Uterus (tissue), 4 donors: ENCODE data around the gene HIVEP1. TPM values are rescaled to one million over a fixed set of nuclear protein-coding genes. Genes with fewer than 3 reads are reported as not detected.
A peak's percentile ranks its signal among the peaks of the same experiment; 100 is the strongest.

Experiments
- DNase-seq, 2 donors: peaks; one replicate each; pipeline ENCODE4 v3.0.0-alpha.2; 2019 to 2020
- H3K27ac ChIP-seq, 2 donors: fragments of 200-600 bp; sonication (generic); 1 replicate in 1 of 2; 2 replicates in 1 of 2; pipeline ENCODE4 v1.5.1; 2016 to 2018
- H3K27me3 ChIP-seq, 2 donors: fragments of 200-600 bp; sonication (generic); one replicate each; pipeline ENCODE4 v1.5.1; 2018 to 2019; ENCODE audit warnings: control low read depth in 1 of 2
- H3K36me3 ChIP-seq, 2 donors: fragments of 200-600 bp; sonication (generic); one replicate each; pipeline ENCODE4 v1.5.1; 2019; ENCODE audit warnings: control low read depth in 1 of 2
- H3K4me1 ChIP-seq, 2 donors: fragments of 200-600 bp; sonication (generic); one replicate each; pipeline ENCODE4 v1.5.1; 2018 to 2019; ENCODE audit warnings: control low read depth in 1 of 2
- H3K4me3 ChIP-seq, 2 donors: fragments of 200-600 bp; sonication (generic); 1 replicate in 1 of 2; 2 replicates in 1 of 2; pipeline ENCODE4 v1.5.1; 2018 to 2019; ENCODE audit warnings: mild to moderate bottlenecking in 1 of 2
- H3K9me3 ChIP-seq, 2 donors: fragments of 200-600 bp; sonication (generic); one replicate each; pipeline ENCODE4 v1.5.1; 2019; ENCODE audit warnings: control low read depth in 1 of 2
- CTCF ChIP-seq, 4 experiments: fragments of 200-600 bp in 2 of 4; fragments of 450-650 bp in 2 of 4; sonication (generic) in 2 of 4; IDR thresholded peaks; one replicate each; pipeline ENCODE4 v1.5.1; 2016 to 2019; ENCODE audit warnings: antibody characterized with exemption in 4 of 4, mild to moderate bottlenecking in 2 of 4, moderate library complexity in 1 of 4
- POLR2A ChIP-seq, 2 donors: fragments of 450-650 bp; IDR thresholded peaks; one replicate each; pipeline ENCODE4 v1.6.1; 2016; ENCODE audit warnings: antibody characterized with exemption in 2 of 2, mild to moderate bottlenecking in 1 of 2, moderate library complexity in 1 of 2
- intact Hi-C: fragments of 100-400 bp; cut with DNase I; formaldehyde crosslinking; loops from one replicate; pipeline ENCODE4 v1.15.1; 2023; ENCODE audit warnings: low total_unique reads
- total RNA-seq, 4 donors: library from RNA; depleted of rRNA in 3 of 4; stranded (reverse); fragments of >200 nt in 3 of 4; gene quantifications; one replicate each; pipeline versions ENCODE4 v1.1.0 to v1.2.4, GENCODE V29; 2014 to 2023
- donor health status: DM: yes; HTN: yes; CAD: no.

The HIVEP1 gene
- total RNA-seq, 4 donors from 2014 or later, result 8.5 to 38.1 (median 22.0) TPM

GRCh38 chr6:12134581-12134980 is 122.5 kb downstream of the HIVEP1 start:
- Histone ChIP-seq H3K4me3 (no peak overlapping the region), H3K27ac (no peak overlapping the region), H3K4me1 (no peaks in the 10 kb centered on the region), H3K27me3 (no peaks in the 10 kb centered on the region), H3K9me3 (no peaks in the 10 kb centered on the region), H3K36me3 (no peaks in the 10 kb centered on the region)
- DNase-seq, result no peak
- intact Hi-C loops, result no loop called here
- TF ChIP-seq POLR2A (IDR thresholded peaks at IDR 0.05) (no peak), CTCF (IDR thresholded peaks at IDR 0.05) (no peak)

GRCh38 chr6:12134991-12135390 is 122.9 kb downstream of the HIVEP1 start:
- no peak overlapping the region for H3K27ac ChIP-seq
- intact Hi-C loops, result no loop called here
- H3K36me3 ChIP-seq, result no peaks in the 10 kb centered on the region
- no peak overlapping the region for H3K4me3 ChIP-seq
- no peak for DNase-seq
- TF ChIP-seq CTCF (IDR thresholded peaks at IDR 0.05), result no peak
- no peak for TF ChIP-seq POLR2A (IDR thresholded peaks at IDR 0.05)
- H3K27me3 ChIP-seq, result no peaks in the 10 kb centered on the region
- no peaks in the 10 kb centered on the region for H3K9me3 ChIP-seq
- H3K4me1 ChIP-seq, result no peaks in the 10 kb centered on the region

GRCh38 chr6:12136905-12137304 is 124.8 kb downstream of the HIVEP1 start:
- Histone ChIP-seq H3K36me3 (no peaks in the 10 kb centered on the region), H3K27ac (no peak overlapping the region), H3K9me3 (no peaks in the 10 kb centered on the region), H3K4me3 (no peak overlapping the region), H3K27me3 (no peaks in the 10 kb centered on the region), H3K4me1 (no peaks in the 10 kb centered on the region)
- intact Hi-C loops, result no loop called here
- no peak for TF ChIP-seq POLR2A (IDR thresholded peaks at IDR 0.05)
- no peak for TF ChIP-seq CTCF (IDR thresholded peaks at IDR 0.05)
- no peak for DNase-seq

GRCh38 chr6:12137480-12137879 is 125.4 kb downstream of the HIVEP1 start:
- TF ChIP-seq POLR2A (IDR thresholded peaks at IDR 0.05), result no peak
- TF ChIP-seq CTCF (IDR thresholded peaks at IDR 0.05), result no peak
- H3K36me3 ChIP-seq, result no peaks in the 10 kb centered on the region
- H3K4me1 ChIP-seq, result no peaks in the 10 kb centered on the region
- peak; percentile 26 to 27 for DNase-seq
- no peak overlapping the region for H3K4me3 ChIP-seq
- intact Hi-C loops, result no loop called here
- H3K9me3 ChIP-seq, result no peaks in the 10 kb centered on the region
- H3K27ac ChIP-seq, result no peak overlapping the region
- no peaks in the 10 kb centered on the region for H3K27me3 ChIP-seq

- no peak overlapping the region for H3K4me3 ChIP-seq
- no peak for DNase-seq
- TF ChIP-seq CTCF (IDR thresholded peaks at IDR 0.05) (no peak), POLR2A (IDR thresholded peaks at IDR 0.05) (no peak)
- no peaks in the 10 kb centered on the region for H3K36me3 ChIP-seq
- H3K27ac ChIP-seq, result no peak overlapping the region
- intact Hi-C loops, result no loop called here
- no peaks in the 10 kb centered on the region for H3K4me1 ChIP-seq
- no peaks in the 10 kb centered on the region for H3K9me3 ChIP-seq
- H3K27me3 ChIP-seq, result no peaks in the 10 kb centered on the region
Measured at GRCh38 chr6:12138381-12138780, 126.3 kb downstream of the HIVEP1 start.
